Measurements from ENCODE around the gene NISCH.

GRCh38 chr3:52446042-52446441 lies 9.4 kb upstream of the NISCH start:
- TF ChIP-seq CTCF (IDR thresholded peaks at IDR 0.05; ENCODE audit: insufficient read depth, low read length, poor library complexity, severe bottlenecking) = no peak
- TF ChIP-seq EZH2phosphoT487 (conservative IDR thresholded peaks at IDR 0.05; ENCODE audit: low read length) = no peak

Measured in SU-DHL-6 (cell line).